ENCODE results near the gene CAMK2D. TPM values are rescaled to one million over a fixed set of nuclear protein-coding genes. Genes with fewer than 3 reads are reported as not detected.

The CAMK2D gene
- polyA plus RNA-seq, 2 of the 4 experiments (the other 2 are of a cell fraction): 19.1 to 59.9 TPM

- Histone ChIP-seq H3K4me3 (no peak overlapping the region), H3K9me3 (no peaks in the 10 kb centered on the region), H3K4me2 (no peak overlapping the region), H3K27ac (no peak overlapping the region), H3K4me1 (no peaks in the 10 kb centered on the region; the same call in 2 of the 3 replicates)
- CTCF ChIA-PET: interaction anchor here (4.6 kb wide), 1 partner anchor 16 kb away, joined by 22 read pairs; no protein-coding TSS in a partner anchor
- ATAC-seq (no peak), DNase-seq (ENCODE audit: low read depth in 1 of 2, low spot score in 1 of 2) (no peak), FAIRE-seq (no peak)
- POLR2A ChIA-PET: no interaction called here
- TF ChIP-seq ZNF302 (CRISPR knock-in tag; IDR thresholded peaks at IDR 0.05): no peak
These were observed 350.9 kb downstream of the CAMK2D start for GRCh38 chr4:113410686-113411085.

GRCh38 chr4:113409181-113409580 is 352.4 kb downstream of the CAMK2D start:
- DNase-seq (ENCODE audit: low read depth in 1 of 2, low spot score in 1 of 2): no peak
- Histone ChIP-seq H3K4me2 (no peak overlapping the region), H3K4me1 (no peaks in the 10 kb centered on the region; the same call in 2 of the 3 replicates), H3K9me3 (no peaks in the 10 kb centered on the region), H3K4me3 (no peak overlapping the region), H3K27ac (no peak overlapping the region)
- 45% methylated on average over 4 of the region's 4 CpGs for WGBS (ENCODE audit: missing lambda C conversion rate)
- no peak for FAIRE-seq
- CTCF ChIA-PET: interaction anchor here (4.6 kb wide), 1 partner anchor 14 kb away, joined by 22 read pairs; no protein-coding TSS in a partner anchor
- ATAC-seq: no peak
- no peak for TF ChIP-seq MAX (IDR thresholded peaks at IDR 0.05)
- POLR2A ChIA-PET: no interaction called here

GRCh38 chr4:113407409-113407808 is 354.1 kb downstream of the CAMK2D start:
- ATAC-seq (no peak), FAIRE-seq (no peak), DNase-seq (ENCODE audit: low read depth in 1 of 2, low spot score in 1 of 2) (no peak)
- TF ChIP-seq CHD2 (IDR thresholded peaks at IDR 0.05; ENCODE audit: low read length, partially characterized antibody): no peak
- TF ChIP-seq EHF (CRISPR knock-in tag; IDR thresholded peaks at IDR 0.05): no peak
- 55% methylated on average over 2 of the region's 2 CpGs for WGBS (ENCODE audit: missing lambda C conversion rate)
- Histone ChIP-seq H3K4me1 (no peaks in the 10 kb centered on the region; the same call in 2 of the 3 replicates), H3K9me3 (no peaks in the 10 kb centered on the region), H3K4me2 (no peak overlapping the region), H3K4me3 (no peak overlapping the region), H3K27ac (no peak overlapping the region)
- ChIA-PET POLR2A (no interaction called here), CTCF (interaction anchor here (0.8 to 4.6 kb wide), 2 partner anchors 12 to 294 kb away, joined by 3 to 22 read pairs; no protein-coding TSS in a partner anchor)

DNA sequence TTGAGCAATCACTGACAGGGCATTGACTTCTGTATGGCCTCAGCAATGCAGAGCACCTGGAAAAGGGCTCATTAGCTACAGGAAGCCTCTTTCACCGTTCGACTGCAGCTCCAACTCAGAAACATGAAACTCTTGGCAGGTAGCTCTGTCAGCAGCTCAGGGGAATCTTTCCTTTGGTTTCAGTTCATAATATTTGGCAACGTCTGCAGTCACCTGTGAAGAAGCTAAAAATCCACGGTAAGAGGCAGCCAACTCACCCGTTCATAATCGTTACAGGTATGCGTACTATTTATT is 354.9 kb downstream of the CAMK2D start:
- DNase-seq (ENCODE audit: low read depth in 1 of 2, low spot score in 1 of 2) (no peak), FAIRE-seq (no peak), ATAC-seq (no peak)
- H3K4me3 ChIP-seq: no peak overlapping the region
- H3K4me2 ChIP-seq: no peak overlapping the region
- ChIA-PET POLR2A (no interaction called here), CTCF (interaction anchor here (0.5 to 0.8 kb wide), 2 partner anchors 295 to 558 kb away, joined by 3 read pairs; no protein-coding TSS in a partner anchor)
- no peak overlapping the region for H3K27ac ChIP-seq
- TF ChIP-seq RFX5 (IDR thresholded peaks at IDR 0.05): no peak
- no peak for TF ChIP-seq RARB (CRISPR knock-in tag; IDR thresholded peaks at IDR 0.05)
- no peak for TF ChIP-seq SREBF2 (IDR thresholded peaks at IDR 0.05)
- no peak for TF ChIP-seq NPAS2 (CRISPR knock-in tag; IDR thresholded peaks at IDR 0.05; ENCODE audit: borderline replicate concordance)
- TF ChIP-seq CHD2 (IDR thresholded peaks at IDR 0.05; ENCODE audit: low read length, partially characterized antibody): no peak
- no peak for TF ChIP-seq ZFP36 (IDR thresholded peaks at IDR 0.05; ENCODE audit: borderline replicate concordance, partially characterized antibody)
- no peak for TF ChIP-seq CBX2 (IDR thresholded peaks at IDR 0.05; ENCODE audit: borderline replicate concordance, low read depth)
- TF ChIP-seq EP300 (IDR thresholded peaks at IDR 0.05): no peak
- TF ChIP-seq ZSCAN20 (CRISPR knock-in tag; IDR thresholded peaks at IDR 0.05): no peak
- H3K4me1 ChIP-seq: no peaks in the 10 kb centered on the region; the same call in 2 of the 3 replicates
- 69% methylated on average over 7 of the region's 7 CpGs for WGBS (ENCODE audit: missing lambda C conversion rate)
- no peaks in the 10 kb centered on the region for H3K9me3 ChIP-seq

DNA sequence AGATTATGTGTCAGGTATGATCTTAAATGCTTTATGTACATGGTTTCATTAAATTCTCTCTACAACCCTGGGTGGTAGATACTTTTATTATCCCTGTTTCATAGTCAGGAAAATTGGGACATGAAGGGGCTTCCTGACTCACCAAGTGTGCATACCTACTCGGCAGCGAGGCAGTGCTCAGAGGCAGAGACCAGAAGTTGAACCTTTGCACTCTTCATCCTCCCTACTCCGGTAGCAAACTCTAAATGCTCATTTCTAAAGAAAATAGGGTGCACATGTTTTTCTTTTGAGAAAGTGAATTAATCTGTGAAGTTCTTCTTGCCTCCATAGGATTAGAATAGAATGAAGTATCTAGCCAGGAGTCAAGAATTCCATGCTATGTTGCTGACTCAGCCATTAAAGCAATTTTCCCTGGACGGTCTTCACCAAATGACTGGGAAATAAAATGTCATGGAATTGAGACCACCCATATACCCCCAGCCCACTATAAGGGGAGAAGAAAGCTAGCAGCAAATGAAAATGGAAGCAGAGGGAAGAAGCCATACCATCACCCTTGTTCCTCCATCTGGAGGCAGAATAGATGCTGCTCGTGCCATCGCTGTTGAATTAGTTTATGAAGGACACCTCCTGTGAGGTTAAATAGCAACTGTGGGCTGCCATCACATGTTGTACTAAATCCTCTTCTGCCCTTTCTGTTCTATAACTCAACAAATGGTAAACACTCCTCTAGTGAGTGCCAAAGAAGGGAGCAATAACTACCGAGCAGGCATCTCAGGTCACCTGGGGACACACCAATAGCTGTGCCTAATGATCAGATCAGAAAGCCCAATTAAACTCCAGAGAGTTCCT is 355.4 kb downstream of the CAMK2D start:
- 85% methylated on average over 7 of the region's 7 CpGs for WGBS (ENCODE audit: missing lambda C conversion rate)

More for the DNA sequence above, 355.4 kb downstream of the CAMK2D start:
- Histone ChIP-seq H3K4me1 (no peaks in the 10 kb centered on the region; the same call in 2 of the 3 replicates), H3K4me3 (no peak overlapping the region), H3K27ac (no peak overlapping the region), H3K4me2 (no peak overlapping the region), H3K9me3 (no peaks in the 10 kb centered on the region)
- no peak for DNase-seq (ENCODE audit: low read depth in 1 of 2, low spot score in 1 of 2)
- CTCF ChIA-PET: interaction anchor here (0.5 to 0.8 kb wide), 2 partner anchors 295 to 559 kb away, joined by 3 read pairs; no protein-coding TSS in a partner anchor
- ATAC-seq: no peak
- no peak for FAIRE-seq
- POLR2A ChIA-PET: no interaction called here
- TF ChIP-seq POLR2AphosphoS2 (conservative IDR thresholded peaks at IDR 0.05; ENCODE audit: low read length): no peak
- peak; percentile 73 for TF ChIP-seq MAFK (IDR thresholded peaks at IDR 0.05; ENCODE audit: partially characterized antibody)

Measured in A549 (cell line).